Heart left ventricle (tissue), 16 donors: ENCODE results near the gene GPR87. TPM values are rescaled to one million over a fixed set of nuclear protein-coding genes. Genes with fewer than 3 reads are reported as not detected.
A peak's percentile ranks its signal among the peaks of the same experiment; 100 is the strongest.

Experiments used
- ATAC-seq, 4 donors: fragments of 200-7000 bp; cut with Tn5 transposase; one replicate each; pipeline ENCODE4 v1.9.1; 2020 to 2022; ENCODE audit warnings: moderate library complexity in 4 of 4, mild to moderate bottlenecking in 3 of 4, moderate number of reproducible peaks in 1 of 4
- DNase-seq, 5 donors: peaks; one replicate each; pipeline ENCODE4 v3.0.0-alpha.2; 2020
- H3K27ac ChIP-seq, 12 donors: fragments of 200-600 bp; sonication (generic) in 4 of 12; one replicate each; pipeline versions ENCODE4 v1.5.0 to v1.8.0; 2016 to 2022; ENCODE audit warnings: mild to moderate bottlenecking in 2 of 12
- H3K27me3 ChIP-seq, 9 donors: fragments of 200-600 bp; sonication (generic) in 2 of 9; one replicate each; pipeline versions ENCODE4 v1.5.1 to v1.8.0; 2016 to 2022; ENCODE audit warnings: mild to moderate bottlenecking in 3 of 9
- H3K36me3 ChIP-seq, 9 donors: fragments of 200-600 bp; sonication (generic) in 2 of 9; one replicate each; pipeline versions ENCODE4 v1.5.0 to v1.8.0; 2018 to 2022; ENCODE audit warnings: mild to moderate bottlenecking in 2 of 9
- H3K4me1 ChIP-seq, 12 donors: fragments of 200-600 bp; sonication (generic) in 4 of 12; one replicate each; pipeline versions ENCODE4 v1.5.0 to v1.8.0; 2016 to 2022; ENCODE audit warnings: mild to moderate bottlenecking in 3 of 12
- H3K4me3 ChIP-seq, 12 donors: fragments of 200-600 bp; sonication (generic) in 4 of 12; one replicate each; pipeline versions ENCODE4 v1.5.0 to v1.8.0; 2017 to 2022; ENCODE audit warnings: mild to moderate bottlenecking in 9 of 12, moderate library complexity in 4 of 12
- H3K9me3 ChIP-seq, 12 donors: fragments of 200-600 bp; sonication (generic) in 4 of 12; one replicate each; pipeline versions ENCODE4 v1.5.0 to v1.8.0; 2016 to 2022; ENCODE audit warnings: mild to moderate bottlenecking in 1 of 12
- CTCF ChIP-seq, 12 donors: fragments of 200-600 bp; sonication (generic) in 4 of 12; IDR thresholded peaks; one replicate each; pipeline versions ENCODE4 v1.5.0 to v1.8.0; 2018 to 2022; ENCODE audit warnings: antibody characterized with exemption in 12 of 12, mild to moderate bottlenecking in 5 of 12
- POLR2A ChIP-seq, 2 donors: fragments of 450-650 bp; IDR thresholded peaks; one replicate each; pipeline ENCODE4 v1.6.1; 2017; ENCODE audit warnings: antibody characterized with exemption in 2 of 2, mild to moderate bottlenecking in 2 of 2, moderate library complexity in 2 of 2
- WGBS, 4 donors: extraction: QIAGEN DNeasy Blood & Tissue Kit in 2 of 4; methylation state at CpG; one replicate each; pipeline versions ENCODE4 v1.1.5 to v1.1.7; 2013 to 2018; 5-methylcytosine and 5-hydroxymethylcytosine counted together
- intact Hi-C, 10 donors: fragments of 100-400 bp; cut with DNase I; formaldehyde crosslinking; loops; one replicate each; pipeline versions ENCODE4 v1.11.1 to v1.14.2; 2022
- polyA plus RNA-seq, 2 donors: library from polyadenylated mRNA; stranded (reverse); fragments of 200-250 nt; gene quantifications; one replicate each; pipeline ENCODE4 v1.2.3, GENCODE V29; 2013
- total RNA-seq, 9 donors: library from RNA; depleted of rRNA in 2 of 9; stranded (reverse); fragments of >200 nt in 2 of 9; fragmentation: NEBNext Ultra II Directional in 3 of 9; extraction: Animal tissue kit (Norgen Biotek cat#: 25700) in 3 of 9; gene quantifications; one replicate each; pipeline versions ENCODE4 v1.1.0 to v1.2.4, GENCODE V29; 2016 to 2023
- donor health status: ischemic (EF 13 %, LVEDD 7.1; RV severe dilation, severe dysfunction).
- donor health status: healthy with polysubstance abuse.
- donor health status: DM: no; HTN: yes; CAD: no.
- donor health status: DM: no; HTN: no; CAD: no.
- donor health status: ischemic (EF 25% LVEDD 6.9; RV normal size, moderate dysfunction).
- donor health status: ischemic (EF 25% LVEDD 5.7; RV mildly dilated, moderate dysfunction).
- donor health status: healthy.
- donor health status: DM: yes; HTN: yes; CAD: no.
- donor health status: ischemic (EF 35%, LVEDD 5.7; RV mildly dilated, moderate dysfunction).
- donor health status: nonischemic (EF 11% LVEDD 7.7; RV severe dilation, severe dysfunction).
- donor health status: DM: yes; HTN: yes; CAD: no.
- donor health status: PGD.
- donor health status: ischemic (EF 29% LVEDD 5.4; RV normal size, mild dysfunction).
- donor health status: nonischemic (EF 23%, LVEDD 6.1; RV moderate dilation, normal function).

GPR87 gene
- total and polyA plus RNA-seq, 11 donors: not detected

GRCh38 chr3:151305775-151306151 lies 10.9 kb downstream of the GPR87 start:
- intact Hi-C loops: no loop called here
- H3K36me3 ChIP-seq: no peaks in the 10 kb centered on the region
- TF ChIP-seq POLR2A (IDR thresholded peaks at IDR 0.05) (no peak), CTCF (IDR thresholded peaks at IDR 0.05) (no peak)
- H3K27ac ChIP-seq: no peak overlapping the region
- WGBS, 4 donors: 71 to 84% (median 77%) methylated on average over 4 of the region's 4 CpGs
- H3K4me1 ChIP-seq: peaks cover 0 to 8% (median 0%) of the 10 kb centered on the region in 12 donors
- ATAC-seq: no peak
- no peak for DNase-seq
- peaks cover 0 to under 1% (median 0%) of the 10 kb centered on the region in 9 donors for H3K27me3 ChIP-seq
- H3K4me3 ChIP-seq: no peak overlapping the region
- no peaks in the 10 kb centered on the region for H3K9me3 ChIP-seq

GRCh38 chr3:151305060-151305774 lies 11.4 kb downstream of the GPR87 start:
- no peak for TF ChIP-seq POLR2A (IDR thresholded peaks at IDR 0.05)
- no peak for TF ChIP-seq CTCF (IDR thresholded peaks at IDR 0.05)
- no peak overlapping the region for H3K27ac ChIP-seq
- 62 to 72% (median 67%) methylated on average over 7 of the region's 7 CpGs for WGBS, 4 donors
- peaks cover 0 to 3% (median 0%) of the 10 kb centered on the region in 9 donors for H3K27me3 ChIP-seq
- DNase-seq: no peak
- H3K4me3 ChIP-seq: no peak overlapping the region
- intact Hi-C loops: no loop called here
- peaks cover 0 to 8% (median 0%) of the 10 kb centered on the region in 12 donors for H3K4me1 ChIP-seq
- ATAC-seq: peak in 2 of 4 donors; percentile 59 to 70
- no peaks in the 10 kb centered on the region for H3K36me3 ChIP-seq
- H3K9me3 ChIP-seq: no peaks in the 10 kb centered on the region

- H3K36me3 ChIP-seq: no peaks in the 10 kb centered on the region
- H3K27me3 ChIP-seq: peaks cover 0 to 3% (median 0%) of the 10 kb centered on the region in 9 donors
- TF ChIP-seq CTCF (IDR thresholded peaks at IDR 0.05) (no peak), POLR2A (IDR thresholded peaks at IDR 0.05) (no peak)
- H3K4me3 ChIP-seq: no peak overlapping the region
- H3K27ac ChIP-seq: no peak overlapping the region
- DNase-seq: no peak
- no peaks in the 10 kb centered on the region for H3K9me3 ChIP-seq
- intact Hi-C loops: no loop called here
- peaks cover 0 to 8% (median 0%) of the 10 kb centered on the region in 12 donors for H3K4me1 ChIP-seq
- 66 to 80% (median 78%) methylated on average over 2 of the region's 2 CpGs for WGBS, 4 donors
- no peak for ATAC-seq
These were observed 12.9 kb downstream of the GPR87 start for GRCh38 chr3:151303751-151304150.

GRCh38 chr3:151301787-151302186 lies 14.8 kb downstream of the GPR87 start:
- H3K27ac ChIP-seq: no peak overlapping the region
- 86 to 93% (median 90%) methylated on average over 3 of the region's 3 CpGs for WGBS, 4 donors
- no peaks in the 10 kb centered on the region for H3K36me3 ChIP-seq
- intact Hi-C loops: no loop called here
- H3K27me3 ChIP-seq: peaks cover 0 to 3% (median 0%) of the 10 kb centered on the region in 9 donors
- peaks cover 0 to 8% (median 0%) of the 10 kb centered on the region in 12 donors for H3K4me1 ChIP-seq
- no peak for ATAC-seq
- no peaks in the 10 kb centered on the region for H3K9me3 ChIP-seq
- H3K4me3 ChIP-seq: no peak overlapping the region
- no peak for DNase-seq
- TF ChIP-seq POLR2A (IDR thresholded peaks at IDR 0.05): no peak
- TF ChIP-seq CTCF (IDR thresholded peaks at IDR 0.05): no peak
